ENCODE measurements around the gene SPRR4.

DNA sequence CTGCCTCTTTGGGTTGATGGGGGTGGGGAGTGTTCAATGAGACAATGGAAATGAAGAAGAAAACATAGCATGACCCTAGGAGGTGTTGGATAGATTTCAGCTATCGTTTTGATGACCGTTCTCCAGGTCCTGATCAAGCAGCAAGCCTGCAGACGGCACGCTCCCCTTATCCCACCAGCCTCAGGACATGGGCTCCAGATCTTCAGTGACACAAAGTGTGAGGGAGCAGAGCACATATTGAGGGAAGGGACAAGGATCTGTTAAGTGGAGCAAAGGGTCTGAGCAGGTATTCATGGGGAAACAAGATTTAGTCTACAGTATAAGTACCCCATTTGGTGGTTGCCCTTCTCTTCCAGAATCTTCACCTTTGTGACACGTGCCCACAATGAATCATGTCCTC, 18.7 kb upstream of the SPRR4 start:
- TF ChIP-seq, protein P1, sequence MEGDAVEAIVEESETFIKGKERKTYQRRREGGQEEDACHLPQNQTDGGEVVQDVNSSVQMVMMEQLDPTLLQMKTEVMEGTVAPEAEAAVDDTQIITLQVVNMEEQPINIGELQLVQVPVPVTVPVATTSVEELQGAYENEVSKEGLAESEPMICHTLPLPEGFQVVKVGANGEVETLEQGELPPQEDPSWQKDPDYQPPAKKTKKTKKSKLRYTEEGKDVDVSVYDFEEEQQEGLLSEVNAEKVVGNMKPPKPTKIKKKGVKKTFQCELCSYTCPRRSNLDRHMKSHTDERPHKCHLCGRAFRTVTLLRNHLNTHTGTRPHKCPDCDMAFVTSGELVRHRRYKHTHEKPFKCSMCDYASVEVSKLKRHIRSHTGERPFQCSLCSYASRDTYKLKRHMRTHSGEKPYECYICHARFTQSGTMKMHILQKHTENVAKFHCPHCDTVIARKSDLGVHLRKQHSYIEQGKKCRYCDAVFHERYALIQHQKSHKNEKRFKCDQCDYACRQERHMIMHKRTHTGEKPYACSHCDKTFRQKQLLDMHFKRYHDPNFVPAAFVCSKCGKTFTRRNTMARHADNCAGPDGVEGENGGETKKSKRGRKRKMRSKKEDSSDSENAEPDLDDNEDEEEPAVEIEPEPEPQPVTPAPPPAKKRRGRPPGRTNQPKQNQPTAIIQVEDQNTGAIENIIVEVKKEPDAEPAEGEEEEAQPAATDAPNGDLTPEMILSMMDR (conservative IDR thresholded peaks at IDR 0.05; ENCODE audit: low read depth, low read length), result no peak
- no peak for TF ChIP-seq EZH2 (IDR thresholded peaks at IDR 0.05; ENCODE audit: borderline replicate concordance, low read depth, low read length, poor library complexity, severe bottlenecking)

Measured in A673 (cell line).